Loucy (cell line): Measurements from ENCODE around the gene ETNK1.
"Not testable (repeated sequence)": the region's sequence is repeated elsewhere in the genome, so short reads cannot be mapped to it uniquely, and the experiment has no call there.

ENCODE experiments used
- H2AFZ ChIP-seq: fragments of 200-600 bp; sonication (generic); 2 replicates; pipeline ENCODE4 v1.6.0; 2016; ENCODE audit warnings: antibody characterized with exemption, mild to moderate bottlenecking, low read length, moderate library complexity
- H3F3A ChIP-seq: fragments of 200-600 bp; 2 replicates; pipeline ENCODE4 v1.6.0; 2016; ENCODE audit warnings: antibody characterized with exemption, low read depth, mild to moderate bottlenecking
- H3K27me3 ChIP-seq: fragments of 200-600 bp; sonication (generic); 2 replicates; pipeline ENCODE4 v1.6.1; 2014; ENCODE audit warnings: low read length, mild to moderate bottlenecking; ENCODE audit not compliant: insufficient read depth, poor library complexity, severe bottlenecking
- H3K36me3 ChIP-seq: fragments of 200-600 bp; sonication (generic); 2 replicates; pipeline ENCODE4 v1.6.1; 2016; ENCODE audit warnings: low read length; ENCODE audit not compliant: insufficient read depth
- H3K4me1 ChIP-seq: fragments of 200-600 bp; sonication (generic); 2 replicates; pipeline ENCODE4 v1.5.1; 2014; ENCODE audit warnings: low read length, mild to moderate bottlenecking; ENCODE audit not compliant: insufficient read depth, poor library complexity, severe bottlenecking
- H3K4me2 ChIP-seq: fragments of 200-600 bp; sonication (generic); 2 replicates; pipeline ENCODE4 v1.6.0; 2014; ENCODE audit warnings: antibody characterized with exemption, low read length, low read depth, mild to moderate bottlenecking; ENCODE audit not compliant: poor library complexity, severe bottlenecking
- H3K4me3 ChIP-seq: fragments of 200-600 bp; sonication (generic); 2 replicates; pipeline ENCODE4 v1.5.1; 2014; ENCODE audit warnings: low read length, mild to moderate bottlenecking, mixed read lengths; ENCODE audit not compliant: poor library complexity, severe bottlenecking
- H3K79me2 ChIP-seq: fragments of 200-600 bp; sonication (generic); 2 replicates; pipeline ENCODE4 v1.6.1; 2014; ENCODE audit warnings: low read length; ENCODE audit not compliant: insufficient read depth
- H3K9ac ChIP-seq: fragments of 200-600 bp; sonication (generic); 2 replicates; pipeline ENCODE4 v1.6.0; 2014; ENCODE audit warnings: mild to moderate bottlenecking, low read depth, low read length, moderate library complexity; ENCODE audit not compliant: poor library complexity, severe bottlenecking
- H3K9me2 ChIP-seq: fragments of 200-600 bp; sonication (generic); replicated peaks from 2 replicates; pipeline ENCODE4 v1.6.1; 2016; ENCODE audit warnings: low read depth, low read length, mixed read lengths
- H3K9me3 ChIP-seq: fragments of 200-600 bp; sonication (generic); 2 replicates; pipeline ENCODE4 v1.6.1; 2014; ENCODE audit warnings: mild to moderate bottlenecking, antibody characterized with exemption, low read length, low read depth; ENCODE audit not compliant: insufficient read depth
- H4K20me1 ChIP-seq: fragments of 200-600 bp; sonication (generic); 2 replicates; pipeline ENCODE4 v1.6.0; 2014; ENCODE audit warnings: antibody characterized with exemption, low read length, mild to moderate bottlenecking; ENCODE audit not compliant: insufficient read depth, poor library complexity, severe bottlenecking
- EZH2phosphoT487 ChIP-seq: fragments of 200-600 bp; IDR thresholded peaks from 2 replicates; pipeline ENCODE4 v1.6.1; 2018; ENCODE audit warnings: antibody characterized with exemption, mild to moderate bottlenecking, moderate library complexity, borderline replicate concordance
- TF ChIP-seq, protein P1 (sequence below): fragments of 200-600 bp; sonication (generic); conservative IDR thresholded peaks from 2 replicates; pipeline ENCODE4 v1.5.1; 2014; ENCODE audit warnings: mild to moderate bottlenecking, antibody characterized with exemption, low read length

The ETNK1 gene

GRCh38 chr12:22600181-22600580 lies 24.8 kb upstream of the ETNK1 start:
- no peak overlapping the region for H3K4me2 ChIP-seq
- no peaks in the 10 kb centered on the region for H4K20me1 ChIP-seq
- no peaks in the 10 kb centered on the region for H3K36me3 ChIP-seq
- H3K4me3 ChIP-seq = no peak overlapping the region
- H3K79me2 ChIP-seq = no peaks in the 10 kb centered on the region
- no peaks in the 10 kb centered on the region for H3K4me1 ChIP-seq
- no peaks in the 10 kb centered on the region for H3K9me2 ChIP-seq
- H3K9ac ChIP-seq = no peak overlapping the region
- H3K27me3 ChIP-seq = no peaks in the 10 kb centered on the region
- no peak for TF ChIP-seq EZH2phosphoT487
- TF ChIP-seq, protein P1, sequence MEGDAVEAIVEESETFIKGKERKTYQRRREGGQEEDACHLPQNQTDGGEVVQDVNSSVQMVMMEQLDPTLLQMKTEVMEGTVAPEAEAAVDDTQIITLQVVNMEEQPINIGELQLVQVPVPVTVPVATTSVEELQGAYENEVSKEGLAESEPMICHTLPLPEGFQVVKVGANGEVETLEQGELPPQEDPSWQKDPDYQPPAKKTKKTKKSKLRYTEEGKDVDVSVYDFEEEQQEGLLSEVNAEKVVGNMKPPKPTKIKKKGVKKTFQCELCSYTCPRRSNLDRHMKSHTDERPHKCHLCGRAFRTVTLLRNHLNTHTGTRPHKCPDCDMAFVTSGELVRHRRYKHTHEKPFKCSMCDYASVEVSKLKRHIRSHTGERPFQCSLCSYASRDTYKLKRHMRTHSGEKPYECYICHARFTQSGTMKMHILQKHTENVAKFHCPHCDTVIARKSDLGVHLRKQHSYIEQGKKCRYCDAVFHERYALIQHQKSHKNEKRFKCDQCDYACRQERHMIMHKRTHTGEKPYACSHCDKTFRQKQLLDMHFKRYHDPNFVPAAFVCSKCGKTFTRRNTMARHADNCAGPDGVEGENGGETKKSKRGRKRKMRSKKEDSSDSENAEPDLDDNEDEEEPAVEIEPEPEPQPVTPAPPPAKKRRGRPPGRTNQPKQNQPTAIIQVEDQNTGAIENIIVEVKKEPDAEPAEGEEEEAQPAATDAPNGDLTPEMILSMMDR = no peak
- H3F3A ChIP-seq = no peaks in the 10 kb centered on the region
- H2AFZ ChIP-seq = no peak overlapping the region
- H3K9me3 ChIP-seq = no peaks in the 10 kb centered on the region

GRCh38 chr12:22609501-22609900 lies 15.5 kb upstream of the ETNK1 start:
- Histone ChIP-seq H3K4me1 (peaks cover 5% of the 10 kb centered on the region), H3K9me3 (peaks cover 8% of the 10 kb centered on the region; the same call in 1 of the 2 replicates), H3K27me3 (no peaks in the 10 kb centered on the region), H3K4me2 (no peak overlapping the region), H3K9me2 (no peaks in the 10 kb centered on the region), H3K9ac (no peak overlapping the region), H3K79me2 (no peaks in the 10 kb centered on the region), H3K36me3 (no peaks in the 10 kb centered on the region), H2AFZ (no peak overlapping the region), H3K4me3 (no peak overlapping the region), H3F3A (no peaks in the 10 kb centered on the region), H4K20me1 (no peaks in the 10 kb centered on the region)
- no peak for TF ChIP-seq EZH2phosphoT487
- TF ChIP-seq, protein P1 = no peak

DNA sequence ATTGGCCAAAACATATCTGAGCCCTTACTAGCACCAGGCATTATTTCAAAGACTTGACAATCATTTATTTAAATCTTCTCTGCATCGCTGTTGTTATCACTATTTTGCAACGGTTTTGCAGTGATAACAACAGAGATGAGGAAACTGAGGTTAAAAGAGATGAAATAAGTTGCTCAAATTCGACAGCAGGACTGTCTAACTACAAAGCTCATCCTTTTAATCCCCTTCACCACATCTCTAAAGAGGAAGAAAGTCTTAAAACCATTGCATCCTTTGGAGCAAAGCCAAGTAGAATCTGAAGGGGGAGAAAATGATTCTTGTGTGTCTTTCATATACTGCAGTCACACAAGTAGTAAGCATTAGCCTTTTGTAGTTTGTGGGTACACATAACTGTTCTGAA lies 14.8 kb upstream of the ETNK1 start:
- Histone ChIP-seq H3K9me2 (no peaks in the 10 kb centered on the region), H3F3A (no peaks in the 10 kb centered on the region), H3K9ac (no peak overlapping the region), H4K20me1 (no peaks in the 10 kb centered on the region), H3K79me2 (no peaks in the 10 kb centered on the region), H3K27me3 (no peaks in the 10 kb centered on the region), H3K4me3 (no peak overlapping the region), H3K36me3 (no peaks in the 10 kb centered on the region), H2AFZ (no peak overlapping the region), H3K9me3 (peaks cover 11% of the 10 kb centered on the region; the same call in 1 of the 2 replicates), H3K4me2 (no peak overlapping the region), H3K4me1 (peaks cover 5% of the 10 kb centered on the region)
- no peak for TF ChIP-seq EZH2phosphoT487
- TF ChIP-seq, protein P1 = no peak

DNA sequence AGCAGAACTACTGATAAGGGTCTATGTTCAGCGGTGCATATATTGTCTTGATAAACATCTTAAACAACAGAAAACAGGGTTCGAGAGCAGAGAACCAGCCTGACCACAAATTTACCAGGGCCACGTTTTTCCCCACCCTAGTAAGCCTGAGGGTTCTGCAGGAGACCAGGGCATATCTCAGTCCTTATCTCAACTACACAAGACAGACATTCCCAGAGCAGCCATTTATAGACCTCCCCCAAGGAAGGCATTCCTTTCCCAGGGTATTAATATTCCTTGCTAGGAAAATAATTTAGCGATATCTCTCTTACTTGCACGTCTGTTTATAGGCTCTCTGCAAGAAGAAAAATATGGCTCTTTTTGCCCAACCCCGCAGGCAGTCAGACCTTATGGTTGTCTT lies 12.1 kb upstream of the ETNK1 start:
- not testable (repeated sequence) for H3K36me3 ChIP-seq, H3K4me3 ChIP-seq, H3K27me3 ChIP-seq, H3K79me2 ChIP-seq, H3K4me2 ChIP-seq, H2AFZ ChIP-seq, H4K20me1 ChIP-seq, H3K9me2 ChIP-seq, H3K9ac ChIP-seq, H3K4me1 ChIP-seq, H3F3A ChIP-seq
- peaks cover 21% of the 10 kb centered on the region; the same call in 1 of the 2 replicates for H3K9me3 ChIP-seq
